ENCODE measurements around the gene MCF2L2.
A peak's percentile ranks its signal among the peaks of the same experiment; 100 is the strongest.
"Not testable (repeated sequence)": the region's sequence is repeated elsewhere in the genome, so short reads cannot be mapped to it uniquely, and the experiment has no call there.

The MCF2L2 gene

GRCh38 chr3:183428447-183429211 is at the start of gene MCF2L2:
MCF2L2 (minus strand) TSS chr3:183428619; CDS start chr3:183427977, 642 bp downstream.
- peak; percentile 22 for DNase-seq (ENCODE audit: low spot score)

DNA sequence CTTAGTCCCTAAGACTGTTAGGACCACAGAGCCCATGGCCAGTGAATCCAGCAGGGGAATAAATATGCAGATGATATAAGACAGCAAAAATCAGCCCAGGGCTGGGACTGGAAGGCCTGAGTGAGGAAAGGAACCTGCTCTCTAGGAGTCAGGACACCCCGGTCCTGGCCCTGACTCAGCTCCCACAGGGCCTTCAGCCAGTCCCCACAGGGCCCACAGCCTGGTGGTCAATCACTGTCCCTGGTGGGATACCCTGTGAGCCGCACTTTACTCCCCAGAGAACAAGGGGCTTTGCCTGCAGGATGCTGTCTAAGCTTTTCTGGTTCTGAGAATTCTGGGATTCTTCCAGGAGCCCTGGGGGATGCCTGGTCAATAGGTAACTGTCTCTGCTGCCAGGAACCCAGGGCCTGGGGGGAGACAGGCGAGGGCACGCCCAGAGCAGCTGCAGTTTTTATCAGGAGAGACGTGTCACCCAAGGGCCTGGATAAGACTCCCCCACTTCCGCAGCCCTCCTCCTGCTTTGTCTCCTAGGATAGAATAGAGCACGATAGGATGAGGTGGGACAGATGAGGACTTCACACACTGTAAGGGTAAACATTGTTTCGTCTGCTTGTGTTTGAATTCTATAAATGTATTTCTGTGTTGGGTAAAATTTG is 49.5 kb upstream of the MCF2L2 start:
- DNase-seq (ENCODE audit: low spot score), result no peak

DNA sequence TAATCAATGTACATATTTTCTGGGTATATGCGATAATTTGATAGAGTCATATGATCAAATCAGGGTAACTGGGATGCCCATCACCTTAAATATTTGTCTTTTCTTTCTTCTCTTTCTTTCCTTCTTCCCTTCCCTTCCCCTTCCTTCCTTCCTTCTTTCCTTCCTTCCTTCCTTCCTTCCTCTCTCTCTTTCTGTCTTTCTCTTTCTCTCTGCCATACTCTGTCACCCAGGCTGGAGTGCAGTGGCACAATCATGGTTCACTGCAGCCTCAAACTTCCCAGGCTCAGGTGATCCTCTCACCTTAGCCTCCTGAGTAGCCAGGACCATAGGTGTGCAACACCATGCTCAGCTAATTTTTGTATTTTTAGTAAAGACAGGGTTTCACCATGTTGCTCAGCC is 47.3 kb upstream of the MCF2L2 start:
- DNase-seq (ENCODE audit: low spot score), result not testable (repeated sequence)

GRCh38 chr3:183475016-183475763 is 46.8 kb upstream of the MCF2L2 start:
- peak; percentile 58 for DNase-seq (ENCODE audit: low spot score)

GRCh38 chr3:183473969-183474368 is 45.5 kb upstream of the MCF2L2 start:
- DNase-seq (ENCODE audit: low spot score), result no peak

- DNase-seq (ENCODE audit: low spot score), result no peak
Measured at GRCh38 chr3:183472155-183472554, 43.7 kb upstream of the MCF2L2 start.

DNA sequence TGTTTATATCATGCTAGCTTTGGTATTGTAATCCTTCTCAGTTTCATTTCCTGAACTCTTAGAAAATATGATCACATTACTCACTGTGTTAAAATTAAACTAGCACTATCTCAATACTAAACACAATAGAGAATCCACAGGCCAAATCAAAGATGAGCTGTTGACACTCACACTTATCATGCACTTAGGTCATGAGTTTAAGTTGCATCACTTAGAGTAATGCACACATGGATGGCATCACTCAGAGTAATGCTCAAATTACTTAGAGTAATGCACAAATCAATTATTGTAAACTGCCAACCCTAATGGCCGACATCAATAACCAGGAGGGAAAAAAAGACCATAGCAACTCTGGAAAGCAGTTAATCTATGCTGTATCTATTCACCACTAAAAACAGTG is 40.0 kb upstream of the MCF2L2 start:
- DNase-seq (ENCODE audit: low spot score), result no peak

GRCh38 chr3:183466575-183466974 is 38.2 kb upstream of the MCF2L2 start:
- DNase-seq (ENCODE audit: low spot score), result no peak

DNA sequence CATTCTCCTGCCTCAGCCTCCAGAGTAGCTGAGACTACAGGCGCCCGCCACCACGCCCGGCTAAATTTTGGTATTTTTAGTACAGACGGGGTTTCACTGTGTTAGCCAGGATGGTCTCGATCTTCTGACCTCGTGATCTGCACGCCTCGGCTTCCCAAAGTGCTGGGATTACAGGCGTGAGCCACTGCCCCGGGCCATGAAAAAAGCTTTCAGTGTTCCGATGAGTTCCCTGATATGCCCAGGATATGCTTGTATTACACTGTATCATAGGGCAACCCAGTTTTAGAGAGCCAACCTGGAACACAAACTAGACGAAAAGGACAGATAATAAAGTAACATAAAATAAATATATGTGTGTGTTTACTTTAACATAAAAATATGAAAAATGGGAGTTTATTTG is 37.3 kb upstream of the MCF2L2 start:
- not testable (repeated sequence) for DNase-seq (ENCODE audit: low spot score)

DNA sequence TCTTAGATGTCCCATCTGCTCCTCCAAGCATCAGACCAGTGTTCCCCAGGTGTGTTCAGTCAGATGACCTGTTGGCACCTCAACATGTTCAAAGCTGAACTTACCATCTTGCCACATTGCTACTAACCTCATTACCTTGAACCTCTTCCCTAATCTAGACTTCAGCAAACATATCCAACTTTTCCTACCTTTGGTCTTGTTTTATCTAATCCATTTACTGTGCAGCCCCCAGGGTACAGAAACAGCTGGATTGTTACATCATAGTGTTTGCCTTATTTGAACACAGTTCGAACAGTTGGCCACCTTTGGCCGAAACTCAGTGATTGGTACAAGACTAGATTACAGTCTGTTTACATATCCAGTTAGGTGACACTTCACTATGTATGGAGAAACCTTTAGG is 36.1 kb upstream of the MCF2L2 start:
- no peak for DNase-seq (ENCODE audit: low spot score)

- DNase-seq (ENCODE audit: low spot score), result peak; percentile 72
Measured at GRCh38 chr3:183460081-183461055, 31.9 kb upstream of the MCF2L2 start.

DNA sequence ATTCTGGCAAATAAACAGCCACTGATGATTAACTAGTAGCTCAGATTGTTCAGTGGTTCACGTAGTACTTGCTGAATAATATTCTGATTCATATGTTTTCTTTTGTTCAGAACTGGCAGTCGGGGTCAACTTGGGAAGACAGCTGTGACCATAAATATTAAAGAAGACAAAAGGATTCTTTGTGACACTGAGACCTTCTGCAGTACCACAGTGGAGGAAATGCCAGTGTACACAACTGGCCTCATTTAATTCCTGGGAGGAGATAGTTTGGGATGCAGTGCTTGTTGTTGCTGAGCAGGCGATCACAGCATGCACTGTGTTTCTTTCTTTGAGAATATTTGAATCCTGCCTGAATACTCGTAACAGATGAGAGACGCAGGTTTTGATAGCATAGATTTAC is 26.7 kb upstream of the MCF2L2 start:
- DNase-seq (ENCODE audit: low spot score), result peak; percentile 83

- no peak for DNase-seq (ENCODE audit: low spot score)
Measured at GRCh38 chr3:183454064-183454463, 25.6 kb upstream of the MCF2L2 start.

GRCh38 chr3:183449791-183450190 is 21.4 kb upstream of the MCF2L2 start:
- no peak for DNase-seq (ENCODE audit: low spot score)

GRCh38 chr3:183449391-183449790 is 21.0 kb upstream of the MCF2L2 start:
- DNase-seq (ENCODE audit: low spot score), result no peak

GRCh38 chr3:183448369-183449128 is 20.1 kb upstream of the MCF2L2 start:
- no peak for DNase-seq (ENCODE audit: low spot score)

GRCh38 chr3:183447206-183448001 is 19.0 kb upstream of the MCF2L2 start:
- peak; percentile 89 for DNase-seq (ENCODE audit: low spot score)

- no peak for DNase-seq (ENCODE audit: low spot score)
Measured at GRCh38 chr3:183446838-183447205, 18.4 kb upstream of the MCF2L2 start.

- DNase-seq (ENCODE audit: low spot score), result no peak
Measured at GRCh38 chr3:183444748-183445147, 16.3 kb upstream of the MCF2L2 start.

Data from kidney capillary endothelial cell (primary cell).